SIG-M5 (cell line): ENCODE results near the gene RPL18A.

Source experiments
- DNase-seq: peaks from one replicate; lab custom pipeline; 2025; lab: John Stamatoyannopoulos, UW

Gene RPL18A

GRCh38 chr19:17910791-17911360 lies 51.2 kb downstream of the RPL18A start:
- no peak for DNase-seq
